K562 (cell line): ENCODE measurements around the gene DPP9. TPM values are rescaled to one million over a fixed set of nuclear protein-coding genes. Genes with fewer than 3 reads are reported as not detected.
A peak's percentile ranks its signal among the peaks of the same experiment; 100 is the strongest.

Experiments
- ATAC-seq: fragments of 200-7000 bp; cut with Tn5 transposase; 3 replicates; pipeline ENCODE4 v1.9.1; 2020; ENCODE audit warnings: moderate library complexity
- BruUV-seq: library from RNA; stranded (reverse); fragments of 400-500 nt; replicated peaks from 2 replicates; lab custom pipeline; 2021; lab: Mats Ljungman, UMichigan
- CTCF ChIA-PET: fragments of 300-600 bp; formaldehyde crosslinking; extraction: SDS; loops from one replicate; lab custom pipeline; 2021; ENCODE audit warnings: low intra/inter-chr PET ratio; lab: Yijun Ruan, JAX
- POLR2A ChIA-PET: fragments of 300-600, 350-650 bp; sonication (Branson Sonifier 250); formaldehyde crosslinking; extraction: SDS; loops from one replicate; lab custom pipeline; 2021; ENCODE audit warnings: antibody characterized with exemption, inconsistent platforms; lab: Yijun Ruan, JAX
- DNase-seq, 4 experiments: peaks; one replicate each; pipeline versions ENCODE4 v3.0.0 to v3.0.0-alpha.2; 2011 to 2018; ENCODE audit warnings: low spot score in 3 of 4, mixed read lengths in 3 of 4; ENCODE audit errors: extremely low read depth in 1 of 4
- FAIRE-seq: peaks from 2 replicates; lab custom pipeline; 2011; peaks lifted over from hg19 to GRCh38; lab: Jason Lieb, UNC
- H2AFZ ChIP-seq: 2 replicates; pipeline ENCODE4 v1.6.0; 2011; ENCODE audit warnings: low read depth, low read length, control low read depth, inconsistent platforms
- H3K27ac ChIP-seq: fragments of 200-600 bp; 3 replicates; pipeline ENCODE4 v1.8.0; 2011; ENCODE audit warnings: low read depth, mild to moderate bottlenecking, control low read depth, inconsistent platforms, low read length, moderate library complexity, mixed read lengths; ENCODE audit errors: extremely low read depth
- H3K27me3 ChIP-seq, 2 experiments: fragments of 300-600 bp in 1 of 2; 2 replicates in 1 of 2; 3 replicates in 1 of 2; pipeline versions ENCODE4 v1.6.0 to v1.8.0; 2011; ENCODE audit warnings: inconsistent platforms in 2 of 2, low read length in 2 of 2, mild to moderate bottlenecking in 1 of 2, mixed read lengths in 1 of 2, moderate library complexity in 1 of 2; ENCODE audit not compliant: control insufficient read depth in 2 of 2, insufficient read depth in 2 of 2
- H3K36me3 ChIP-seq: fragments of 300-600 bp; 3 replicates; pipeline ENCODE4 v1.8.0; 2011; ENCODE audit warnings: mild to moderate bottlenecking, low read length, inconsistent platforms; ENCODE audit not compliant: control insufficient read depth, insufficient read depth
- H3K4me1 ChIP-seq, 2 experiments: fragments of 200-600 bp in 1 of 2; replicated peaks in 1 of 2; 2 replicates in 1 of 2; 3 replicates in 1 of 2; pipeline versions ENCODE4 v1.5.1 to v1.8.0; 2011; ENCODE audit warnings: inconsistent platforms in 2 of 2, low read length in 2 of 2, mild to moderate bottlenecking in 1 of 2, mixed read lengths in 1 of 2, moderate library complexity in 1 of 2; ENCODE audit not compliant: control insufficient read depth in 2 of 2, insufficient read depth in 2 of 2
- H3K4me2 ChIP-seq: 2 replicates; pipeline ENCODE4 v1.6.1; 2011; ENCODE audit warnings: low read length, control low read depth, inconsistent platforms, mixed read lengths; ENCODE audit not compliant: insufficient read depth
- H3K4me3 ChIP-seq: fragments of 200-600 bp; sonication (generic), shearing (Covaris generic); 2 replicates; pipeline ENCODE4 v1.5.1; 2016; ENCODE audit warnings: control low read depth, inconsistent platforms
- H3K79me2 ChIP-seq: fragments of 200-600 bp; 3 replicates; pipeline ENCODE4 v1.8.0; 2011; ENCODE audit warnings: low read length, inconsistent platforms; ENCODE audit not compliant: control insufficient read depth, insufficient read depth
- H3K9ac ChIP-seq, 2 experiments: 2 replicates each; pipeline versions ENCODE4 v1.6.0 to v1.6.1; 2011; ENCODE audit warnings: low read depth in 2 of 2, low read length in 2 of 2, control low read depth in 1 of 2, inconsistent platforms in 1 of 2, mild to moderate bottlenecking in 1 of 2, mixed read lengths in 1 of 2; ENCODE audit not compliant: insufficient read depth in 1 of 2
- H3K9me1 ChIP-seq: one replicate; pipeline ENCODE4 v1.6.0; 2011; ENCODE audit warnings: inconsistent platforms, mild to moderate bottlenecking, low read length, moderate library complexity; ENCODE audit not compliant: control insufficient read depth, insufficient read depth
- H3K9me3 ChIP-seq: replicated peaks from 2 replicates; pipeline ENCODE4 v1.5.1; 2011; ENCODE audit warnings: low read depth, low read length, inconsistent platforms; ENCODE audit not compliant: control insufficient read depth, insufficient read depth
- H4K20me1 ChIP-seq: replicated peaks from 2 replicates; pipeline ENCODE4 v1.6.1; 2011; ENCODE audit warnings: low read length, inconsistent platforms, mixed read lengths; ENCODE audit not compliant: control insufficient read depth, insufficient read depth
- CXXC5 ChIP-seq: fragments of 250-450 bp; sonication (Bioruptor Pico); IDR thresholded peaks from 2 replicates; pipeline ENCODE4 v1.8.0; 2022; ENCODE audit warnings: inconsistent platforms, mild to moderate bottlenecking, moderate library complexity
- KLF1 ChIP-seq: fragments of 450-650 bp; IDR thresholded peaks from 2 replicates; pipeline ENCODE4 v1.6.1; 2016; ENCODE audit warnings: missing genetic modification characterization, missing compliant biosample characterization
- MTA2 ChIP-seq: fragments of 450-650 bp; IDR thresholded peaks from 2 replicates; pipeline ENCODE4 v1.6.1; 2016; ENCODE audit warnings: low read depth
- NONO ChIP-seq, 2 experiments: fragments of 200-400 bp in 1 of 2; fragments of 450-650 bp in 1 of 2; formaldehyde crosslinking in 1 of 2; IDR thresholded peaks; 2 replicates each; pipeline ENCODE4 v1.6.1; 2017; ENCODE audit warnings: low read depth in 2 of 2, mild to moderate bottlenecking in 2 of 2, moderate library complexity in 2 of 2, low read length in 1 of 2
- RBM39 ChIP-seq: fragments of 200-400 bp; formaldehyde crosslinking; optimal IDR thresholded peaks from 2 replicates; pipeline ENCODE3; 2018; ENCODE audit warnings: low read depth, low read length
- SETDB1 ChIP-seq: IDR thresholded peaks from one replicate; pipeline ENCODE4 v1.6.1; 2012; ENCODE audit warnings: low read length, control low read depth, inconsistent platforms
- ZBTB17 ChIP-seq: fragments of 450-650 bp; formaldehyde crosslinking; IDR thresholded peaks from 2 replicates; pipeline ENCODE4 v1.4.0; 2020; ENCODE audit warnings: mild to moderate bottlenecking
- ZFPM2 ChIP-seq: fragments of 250-450 bp; sonication (Bioruptor Pico); IDR thresholded peaks from 2 replicates; pipeline ENCODE4 v1.5.1; 2022; ENCODE audit warnings: mild to moderate bottlenecking
- ZMIZ1 ChIP-seq, 2 experiments: fragments of 150-350 bp in 1 of 2; IDR thresholded peaks; 2 replicates each; pipeline ENCODE4 v1.6.1; 2012 to 2016; ENCODE audit warnings: low read depth in 2 of 2, low read length in 2 of 2, mild to moderate bottlenecking in 1 of 2, moderate library complexity in 1 of 2
- ZNF398 ChIP-seq: fragments of 250-450 bp; sonication (Bioruptor Pico); IDR thresholded peaks from 2 replicates; pipeline ENCODE4 v1.8.0; 2021; ENCODE audit warnings: moderate library complexity, mild to moderate bottlenecking, inconsistent platforms
- ZNF76 ChIP-seq: fragments of 250-450 bp; sonication (Bioruptor Pico); IDR thresholded peaks from 2 replicates; pipeline ENCODE4 v1.4.0; 2020; ENCODE audit warnings: mild to moderate bottlenecking, moderate library complexity, borderline replicate concordance
- WGBS: fragments of 100-300 bp; shearing (Covaris generic); methylation state at CpG from one replicate; pipeline ENCODE4 v1.1.6; 2016; ENCODE audit warnings: low coverage, mixed read lengths; ENCODE audit not compliant: insufficient coverage; ENCODE audit errors: missing lambda C conversion rate; 5-methylcytosine and 5-hydroxymethylcytosine counted together
- in situ Hi-C: fragments of 300-500 bp; cut with MboI; formaldehyde crosslinking; loops from 4 replicates; pipeline ENCODE4 v1.15.0; 2018; ENCODE audit warnings: inconsistent platforms, mixed read lengths
- intact Hi-C: fragments of 100-400 bp; cut with micrococcal nuclease; formaldehyde crosslinking; loops from 2 replicates; pipeline ENCODE4 v1.14.2; 2022
- polyA plus RNA-seq, 8 experiments: library from polyadenylated mRNA; depleted of rRNA in 4 of 8; stranded (reverse) in 5 of 8; unstranded in 3 of 8; fragments of >200 nt; fragmentation: Nextera tagmentation in 2 of 8; fragmentation: Illumina TruSeq in 1 of 8; extraction: Ambion mirVana in 2 of 8; extraction: Trizol in 1 of 8; gene quantifications; 2 replicates each; pipeline versions ENCODE4 v1.2.1 to v1.2.3, GENCODE V29; 2011 to 2014; ENCODE audit warnings: inconsistent platforms in 1 of 8, missing spikeins in 1 of 8
- total RNA-seq, 7 experiments: library from RNA; depleted of rRNA in 6 of 7; stranded (reverse); fragments of >200 nt in 6 of 7; fragmentation: Illumina TruSeq in 2 of 7; extraction: Trizol in 2 of 7; gene quantifications; 2 replicates each; pipeline versions ENCODE4 v1.2.1 to v1.2.3, GENCODE V29; 2011 to 2021; ENCODE audit warnings: low replicate concordance in 1 of 7

DPP9 gene
- total and polyA plus RNA-seq, 9 of the 15 experiments (the other 6 are each of a cell fraction or from before 2014, with no cell fraction given), result 0.90 to 66.7 (median 24.5) TPM

GRCh38 chr19:4748185-4748584 is 24.5 kb upstream of the DPP9 start:
- no peaks in the 10 kb centered on the region for H3K9me1 ChIP-seq
- DNase-seq (peak in 1 of 4 experiments; percentile 4), FAIRE-seq (no peak), ATAC-seq (no peak)
- H3K27ac ChIP-seq, result no peak overlapping the region
- H3K4me3 ChIP-seq, result no peak overlapping the region
- in situ Hi-C loops (no loop called here), intact Hi-C loops (no loop called here)
- ChIA-PET CTCF (no interaction called here), POLR2A (no interaction called here)
- H3K27me3 ChIP-seq, result peaks cover 30 to 55% of the 10 kb centered on the region in 2 experiments
- BruUV-seq, result no TSS peak
- no peaks in the 10 kb centered on the region for H3K79me2 ChIP-seq
- H3K9me3 ChIP-seq, result no peaks in the 10 kb centered on the region
- H3K4me1 ChIP-seq, result no peaks in the 10 kb centered on the region; a peak in 2 of 5 replicates
- no peak overlapping the region for H3K4me2 ChIP-seq
- H4K20me1 ChIP-seq, result no peaks in the 10 kb centered on the region
- no peak for TF ChIP-seq CXXC5 (CRISPR knock-in tag)
- H2AFZ ChIP-seq, result no peak overlapping the region
- H3K9ac ChIP-seq, result no peak overlapping the region; a peak in 1 of 4 replicates
- WGBS, result 2% methylated on average over 11 of the region's 11 CpGs
- H3K36me3 ChIP-seq, result no peaks in the 10 kb centered on the region

- no peaks in the 10 kb centered on the region for H3K9me1 ChIP-seq
- H3K9me3 ChIP-seq, result no peaks in the 10 kb centered on the region
- no peaks in the 10 kb centered on the region for H4K20me1 ChIP-seq
- ChIA-PET POLR2A (interaction anchor here (0.6 to 1.2 kb wide), 2 partner anchors 18 to 29 kb away, joined by 3 to 4 read pairs; no protein-coding TSS in a partner anchor), CTCF (no interaction called here)
- no peak overlapping the region for H3K9ac ChIP-seq
- ATAC-seq (no peak), FAIRE-seq (no peak), DNase-seq (no peak)
- no peak overlapping the region for H2AFZ ChIP-seq
- peaks cover 29 to 59% of the 10 kb centered on the region in 2 experiments for H3K27me3 ChIP-seq
- H3K4me2 ChIP-seq, result no peak overlapping the region
- no peaks in the 10 kb centered on the region for H3K79me2 ChIP-seq
- H3K36me3 ChIP-seq, result no peaks in the 10 kb centered on the region
- H3K27ac ChIP-seq, result no peak overlapping the region
- intact Hi-C loops, result no loop called here
- in situ Hi-C loops, result no loop called here
- H3K4me3 ChIP-seq, result no peak overlapping the region
- 3% methylated on average over 8 of the region's 8 CpGs for WGBS
- peaks cover 0 to 6% of the 10 kb centered on the region in 2 experiments; a peak in 3 of 5 replicates for H3K4me1 ChIP-seq
- no TSS peak for BruUV-seq
- TF ChIP-seq ZNF76 (CRISPR knock-in tag), result no peak
- no peak for TF ChIP-seq ZMIZ1 (IDR thresholded peaks at IDR 0.05; ENCODE audit: low read depth in 2 of 2, low read length in 2 of 2)
- TF ChIP-seq KLF1 (tag), result no peak
- no peak for TF ChIP-seq SETDB1
- TF ChIP-seq RBM39, result no peak
- no peak for TF ChIP-seq NONO (IDR thresholded peaks at IDR 0.05; ENCODE audit: low read depth in 2 of 2, low read length in 1 of 2)
- no peak for TF ChIP-seq MTA2
- no peak for TF ChIP-seq ZNF398 (CRISPR knock-in tag)
- TF ChIP-seq ZBTB17 (CRISPR knock-in tag), result no peak
- no peak for TF ChIP-seq ZFPM2 (CRISPR knock-in tag)
Measured at GRCh38 chr19:4745986-4746385, 22.3 kb upstream of the DPP9 start.
